ENCODE measurements around the gene RGPD3.
"Not testable (repeated sequence)": the region's sequence is repeated elsewhere in the genome, so short reads cannot be mapped to it uniquely, and the experiment has no call there.

GRCh38 chr2:106514827-106515226, 46.6 kb upstream of the RGPD3 start:
- not testable (repeated sequence) for TF ChIP-seq REST (IDR thresholded peaks at IDR 0.05; ENCODE audit: insufficient replicate concordance, low read depth); GABPA (IDR thresholded peaks at IDR 0.05; ENCODE audit: low read depth); CTCF (IDR thresholded peaks at IDR 0.05; ENCODE audit: insufficient read depth, low read length); POLR2AphosphoS5 (IDR thresholded peaks at IDR 0.05; ENCODE audit: low read depth)

Measured in HL-60 (cell line).